MM.1S (cell line): ENCODE measurements around the gene TMEM272.

Experiments used
- EZH2 ChIP-seq: fragments of 300-600 bp; sonication (generic); optimal IDR thresholded peaks from 2 replicates; pipeline ENCODE3; 2017; ENCODE audit warnings: low read depth, mild to moderate bottlenecking, antibody characterized with exemption, low read length, mixed read lengths
- TF ChIP-seq, protein P1 (sequence below): fragments of 300-600 bp; sonication (generic); IDR thresholded peaks from 2 replicates; pipeline ENCODE4 v1.5.1; 2016; ENCODE audit warnings: antibody characterized with exemption, low read length, mixed read lengths

DNA sequence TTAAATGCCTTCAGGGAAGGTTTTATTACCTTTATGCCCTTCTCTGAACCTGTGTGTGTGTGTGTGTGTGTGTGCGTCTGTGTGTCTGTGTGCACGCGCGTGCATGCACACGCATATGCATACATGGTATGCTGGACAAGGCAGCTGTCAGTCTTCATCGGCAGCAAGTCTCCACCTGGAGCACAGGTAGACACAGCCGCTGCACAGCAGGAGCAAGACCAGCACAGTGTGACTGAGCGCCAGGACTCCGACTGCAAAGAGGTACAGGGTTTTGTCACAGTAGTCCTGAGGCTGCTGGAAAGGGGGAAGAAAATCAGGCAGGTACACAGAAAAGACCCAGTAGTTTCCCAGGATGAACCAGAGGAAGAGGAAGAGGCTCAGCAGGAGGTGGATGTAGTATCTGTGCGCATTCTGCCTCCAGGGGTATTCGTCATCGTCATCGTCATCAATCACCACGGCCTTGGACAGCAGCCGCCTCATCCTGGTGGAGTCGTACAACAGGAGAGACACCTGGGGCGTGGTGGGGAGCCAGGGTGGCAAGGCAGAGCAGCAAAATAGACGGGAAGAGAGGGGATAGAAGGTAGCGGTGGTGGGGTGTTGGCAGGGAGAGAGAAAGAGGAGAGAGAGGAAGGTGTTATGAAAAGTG is 28.2 kb downstream of the TMEM272 start:
- no peak for TF ChIP-seq EZH2
- TF ChIP-seq, protein P1, sequence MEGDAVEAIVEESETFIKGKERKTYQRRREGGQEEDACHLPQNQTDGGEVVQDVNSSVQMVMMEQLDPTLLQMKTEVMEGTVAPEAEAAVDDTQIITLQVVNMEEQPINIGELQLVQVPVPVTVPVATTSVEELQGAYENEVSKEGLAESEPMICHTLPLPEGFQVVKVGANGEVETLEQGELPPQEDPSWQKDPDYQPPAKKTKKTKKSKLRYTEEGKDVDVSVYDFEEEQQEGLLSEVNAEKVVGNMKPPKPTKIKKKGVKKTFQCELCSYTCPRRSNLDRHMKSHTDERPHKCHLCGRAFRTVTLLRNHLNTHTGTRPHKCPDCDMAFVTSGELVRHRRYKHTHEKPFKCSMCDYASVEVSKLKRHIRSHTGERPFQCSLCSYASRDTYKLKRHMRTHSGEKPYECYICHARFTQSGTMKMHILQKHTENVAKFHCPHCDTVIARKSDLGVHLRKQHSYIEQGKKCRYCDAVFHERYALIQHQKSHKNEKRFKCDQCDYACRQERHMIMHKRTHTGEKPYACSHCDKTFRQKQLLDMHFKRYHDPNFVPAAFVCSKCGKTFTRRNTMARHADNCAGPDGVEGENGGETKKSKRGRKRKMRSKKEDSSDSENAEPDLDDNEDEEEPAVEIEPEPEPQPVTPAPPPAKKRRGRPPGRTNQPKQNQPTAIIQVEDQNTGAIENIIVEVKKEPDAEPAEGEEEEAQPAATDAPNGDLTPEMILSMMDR: no peak
